ENCODE measurements around the gene GRM7.

Gene GRM7

DNA sequence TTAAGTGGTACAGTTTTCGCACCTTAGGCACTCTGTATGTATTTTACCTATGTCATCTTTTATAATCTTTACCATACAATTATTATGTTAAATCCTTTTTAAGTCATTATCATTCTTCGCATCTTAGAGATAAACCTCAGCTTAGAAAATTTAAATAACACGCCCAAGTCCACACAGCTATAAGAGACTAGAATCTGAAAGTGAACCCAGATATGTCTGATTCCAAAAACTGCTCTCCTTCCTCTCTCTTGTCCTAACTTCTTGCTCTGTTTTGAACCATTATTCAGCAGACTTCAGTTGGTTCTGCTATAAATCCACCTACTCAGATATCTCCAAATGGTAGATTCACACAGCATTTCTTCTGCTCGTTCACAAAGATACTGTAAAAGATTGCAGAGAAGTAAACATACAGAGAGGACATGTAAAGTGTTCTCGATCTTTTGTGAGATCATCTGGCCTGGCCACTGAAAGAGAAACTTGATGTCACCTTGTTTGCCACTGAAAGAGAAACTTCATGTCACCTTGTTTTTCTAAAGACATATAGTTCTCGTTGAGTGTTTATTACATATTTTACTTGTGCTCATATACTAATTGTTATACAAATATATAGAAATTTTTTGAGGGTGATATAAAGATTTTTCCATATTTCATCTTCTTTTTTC lies 533.2 kb downstream of the GRM7 start:
- Histone ChIP-seq H3K4me1 (ENCODE audit: control insufficient read depth, insufficient read depth, low read length) (no peaks in the 10 kb centered on the region), H3K4me3 (ENCODE audit: low read depth, low read length) (no peak overlapping the region), H3K27ac (ENCODE audit: low read depth, low read length) (no peak overlapping the region), H3K9me3 (ENCODE audit: control insufficient read depth, insufficient read depth, low read length) (no peaks in the 10 kb centered on the region), H3K36me3 (ENCODE audit: control insufficient read depth, insufficient read depth, low read length) (no peaks in the 10 kb centered on the region), H3K27me3 (ENCODE audit: control insufficient read depth, insufficient read depth, low read length) (no peaks in the 10 kb centered on the region), H3K9ac (ENCODE audit: low read depth, low read length) (no peak overlapping the region)

DNA sequence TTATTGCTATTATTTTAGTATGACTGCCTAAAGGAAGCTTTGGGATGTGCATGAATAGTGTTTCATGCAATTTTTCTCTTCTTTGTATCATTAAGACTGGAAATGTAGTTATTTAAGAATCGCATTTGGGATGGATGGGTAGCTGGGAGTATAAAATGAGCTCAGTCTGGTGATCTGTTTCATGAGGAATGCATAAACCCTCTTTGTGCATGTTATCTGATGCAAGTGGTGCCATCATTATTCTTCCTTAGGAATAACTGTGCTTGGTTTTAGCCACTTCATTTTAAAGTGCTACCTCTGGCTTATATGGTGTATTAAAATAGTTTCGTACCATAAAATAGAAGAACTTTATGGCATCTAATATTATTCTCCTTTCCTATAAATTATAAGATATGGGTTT lies 535.6 kb downstream of the GRM7 start:
- Histone ChIP-seq H3K9me3 (ENCODE audit: control insufficient read depth, insufficient read depth, low read length) (no peaks in the 10 kb centered on the region), H3K4me3 (ENCODE audit: low read depth, low read length) (no peak overlapping the region), H3K4me1 (ENCODE audit: control insufficient read depth, insufficient read depth, low read length) (no peaks in the 10 kb centered on the region), H3K36me3 (ENCODE audit: control insufficient read depth, insufficient read depth, low read length) (no peaks in the 10 kb centered on the region), H3K27me3 (ENCODE audit: control insufficient read depth, insufficient read depth, low read length) (no peaks in the 10 kb centered on the region), H3K27ac (ENCODE audit: low read depth, low read length) (no peak overlapping the region), H3K9ac (ENCODE audit: low read depth, low read length) (no peak overlapping the region)

GRCh38 chr3:7397097-7397496 lies 536.2 kb downstream of the GRM7 start:
- Histone ChIP-seq H3K27ac (ENCODE audit: low read depth, low read length) (no peak overlapping the region), H3K36me3 (ENCODE audit: control insufficient read depth, insufficient read depth, low read length) (no peaks in the 10 kb centered on the region), H3K4me1 (ENCODE audit: control insufficient read depth, insufficient read depth, low read length) (no peaks in the 10 kb centered on the region), H3K9ac (ENCODE audit: low read depth, low read length) (no peak overlapping the region), H3K27me3 (ENCODE audit: control insufficient read depth, insufficient read depth, low read length) (no peaks in the 10 kb centered on the region), H3K9me3 (ENCODE audit: control insufficient read depth, insufficient read depth, low read length) (no peaks in the 10 kb centered on the region), H3K4me3 (ENCODE audit: low read depth, low read length) (no peak overlapping the region)

- no peak overlapping the region for H3K27ac ChIP-seq (ENCODE audit: low read depth, low read length)
- no peaks in the 10 kb centered on the region for H3K9me3 ChIP-seq (ENCODE audit: control insufficient read depth, insufficient read depth, low read length)
- H3K4me1 ChIP-seq (ENCODE audit: control insufficient read depth, insufficient read depth, low read length) = no peaks in the 10 kb centered on the region
- H3K36me3 ChIP-seq (ENCODE audit: control insufficient read depth, insufficient read depth, low read length) = no peaks in the 10 kb centered on the region
- H3K9ac ChIP-seq (ENCODE audit: low read depth, low read length) = no peak overlapping the region
- no peaks in the 10 kb centered on the region for H3K27me3 ChIP-seq (ENCODE audit: control insufficient read depth, insufficient read depth, low read length)
- no peak overlapping the region for H3K4me3 ChIP-seq (ENCODE audit: low read depth, low read length)
Observed at GRCh38 chr3:7400360-7400759, 539.4 kb downstream of the GRM7 start.

- Histone ChIP-seq H3K27ac (ENCODE audit: low read depth, low read length) (no peak overlapping the region), H3K4me1 (ENCODE audit: control insufficient read depth, insufficient read depth, low read length) (no peaks in the 10 kb centered on the region), H3K4me3 (ENCODE audit: low read depth, low read length) (no peak overlapping the region), H3K36me3 (ENCODE audit: control insufficient read depth, insufficient read depth, low read length) (no peaks in the 10 kb centered on the region), H3K27me3 (ENCODE audit: control insufficient read depth, insufficient read depth, low read length) (no peaks in the 10 kb centered on the region), H3K9ac (ENCODE audit: low read depth, low read length) (no peak overlapping the region), H3K9me3 (ENCODE audit: control insufficient read depth, insufficient read depth, low read length) (no peaks in the 10 kb centered on the region)
Observed at GRCh38 chr3:7401418-7401817, 540.5 kb downstream of the GRM7 start.

- no peak overlapping the region for H3K27ac ChIP-seq (ENCODE audit: low read depth, low read length)
- no peak overlapping the region for H3K9ac ChIP-seq (ENCODE audit: low read depth, low read length)
- H3K36me3 ChIP-seq (ENCODE audit: control insufficient read depth, insufficient read depth, low read length) = no peaks in the 10 kb centered on the region
- H3K27me3 ChIP-seq (ENCODE audit: control insufficient read depth, insufficient read depth, low read length) = no peaks in the 10 kb centered on the region
- H3K4me1 ChIP-seq (ENCODE audit: control insufficient read depth, insufficient read depth, low read length) = no peaks in the 10 kb centered on the region
- H3K9me3 ChIP-seq (ENCODE audit: control insufficient read depth, insufficient read depth, low read length) = no peaks in the 10 kb centered on the region
- H3K4me3 ChIP-seq (ENCODE audit: low read depth, low read length) = no peak overlapping the region
Observed at GRCh38 chr3:7407107-7407506, 546.2 kb downstream of the GRM7 start.

DNA sequence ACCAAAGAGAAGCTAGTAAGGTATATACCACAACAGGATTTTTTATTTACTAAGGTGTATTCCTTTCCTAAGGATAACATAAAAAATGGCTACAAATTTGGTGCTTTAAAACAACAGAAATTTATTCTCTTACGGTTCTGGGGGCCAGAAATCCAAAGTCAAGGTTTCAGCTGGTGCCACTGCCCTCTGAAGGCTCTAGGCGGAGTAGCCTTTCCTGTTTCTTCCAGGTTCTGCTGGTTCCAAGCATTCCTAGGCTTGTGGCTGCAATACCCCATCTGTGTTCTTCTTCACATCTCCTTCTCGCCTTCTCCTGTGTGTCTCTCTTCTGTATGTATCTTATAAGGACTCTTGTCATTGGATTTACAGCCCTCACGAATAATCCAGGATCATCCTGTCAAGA lies 549.9 kb downstream of the GRM7 start:
- Histone ChIP-seq H3K36me3 (ENCODE audit: control insufficient read depth, insufficient read depth, low read length) (no peaks in the 10 kb centered on the region), H3K27ac (ENCODE audit: low read depth, low read length) (no peak overlapping the region), H3K9me3 (ENCODE audit: control insufficient read depth, insufficient read depth, low read length) (no peaks in the 10 kb centered on the region), H3K27me3 (ENCODE audit: control insufficient read depth, insufficient read depth, low read length) (no peaks in the 10 kb centered on the region), H3K9ac (ENCODE audit: low read depth, low read length) (no peak overlapping the region), H3K4me1 (ENCODE audit: control insufficient read depth, insufficient read depth, low read length) (no peaks in the 10 kb centered on the region), H3K4me3 (ENCODE audit: low read depth, low read length) (no peak overlapping the region)

DNA sequence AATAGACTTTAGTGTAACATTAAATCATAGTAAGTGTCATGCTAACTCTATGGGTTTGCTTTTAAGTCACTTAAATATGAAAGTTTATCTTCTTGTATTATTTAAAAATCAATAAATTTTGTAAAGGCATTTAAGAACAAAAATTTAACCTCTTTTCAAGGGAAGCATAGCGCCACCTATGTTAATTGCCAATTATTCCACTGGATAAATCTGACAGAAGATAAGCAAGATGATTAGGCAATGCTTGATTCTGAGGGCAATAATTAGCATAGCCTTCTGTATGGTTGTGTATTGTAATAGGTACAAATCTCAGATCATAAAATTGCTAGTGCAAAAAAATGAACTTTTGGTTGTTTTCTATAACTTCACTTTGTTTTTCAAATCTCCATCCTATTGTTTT lies 560.1 kb downstream of the GRM7 start:
- Histone ChIP-seq H3K36me3 (ENCODE audit: control insufficient read depth, insufficient read depth, low read length) (no peaks in the 10 kb centered on the region), H3K9me3 (ENCODE audit: control insufficient read depth, insufficient read depth, low read length) (no peaks in the 10 kb centered on the region), H3K27ac (ENCODE audit: low read depth, low read length) (no peak overlapping the region), H3K9ac (ENCODE audit: low read depth, low read length) (no peak overlapping the region), H3K27me3 (ENCODE audit: control insufficient read depth, insufficient read depth, low read length) (no peaks in the 10 kb centered on the region), H3K4me3 (ENCODE audit: low read depth, low read length) (no peak overlapping the region), H3K4me1 (ENCODE audit: control insufficient read depth, insufficient read depth, low read length) (no peaks in the 10 kb centered on the region; the same call in 1 of the 2 replicates)

DNA sequence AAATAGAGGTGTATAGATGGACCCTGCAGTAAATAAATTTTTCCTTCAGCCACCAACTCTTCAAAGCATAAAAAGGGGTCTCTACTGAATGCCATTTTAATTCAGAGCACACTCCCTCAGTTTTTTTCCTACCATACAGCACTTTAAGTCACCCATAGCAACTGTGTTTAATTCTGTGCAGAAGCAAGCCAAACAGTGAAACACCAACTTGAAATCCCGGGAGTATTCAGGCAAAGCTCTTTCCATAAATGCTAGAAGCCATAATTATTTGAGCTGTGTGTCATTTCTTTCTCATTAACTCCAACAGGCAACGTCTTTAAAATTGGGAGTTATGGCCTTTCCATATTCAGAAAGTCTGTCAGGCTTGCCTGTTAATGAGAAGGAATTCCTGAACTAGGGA lies 562.1 kb downstream of the GRM7 start:
- no peaks in the 10 kb centered on the region for H3K9me3 ChIP-seq (ENCODE audit: control insufficient read depth, insufficient read depth, low read length)

DNA sequence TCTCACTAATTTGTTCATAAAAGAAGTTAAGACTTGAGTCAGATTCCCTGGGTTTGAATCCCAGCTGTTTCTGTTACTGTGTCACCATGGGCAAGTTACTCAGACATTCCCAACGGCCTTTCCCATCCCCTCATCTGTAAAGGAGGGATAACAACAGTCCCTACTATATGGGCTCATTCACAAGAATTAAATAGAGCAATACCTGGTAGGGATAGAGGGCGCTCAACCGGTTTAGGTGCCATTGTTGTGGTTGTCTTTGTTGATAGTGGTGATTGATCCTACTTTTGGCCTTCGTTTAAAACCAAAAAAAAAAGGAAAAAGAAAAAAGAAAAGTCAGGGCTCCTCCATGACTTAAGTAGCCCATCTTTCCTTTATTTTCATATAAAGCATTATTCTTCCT lies 563.1 kb downstream of the GRM7 start:
- H3K36me3 ChIP-seq (ENCODE audit: control insufficient read depth, insufficient read depth, low read length) = no peaks in the 10 kb centered on the region
- no peak overlapping the region for H3K27ac ChIP-seq (ENCODE audit: low read depth, low read length)
- no peak overlapping the region for H3K4me3 ChIP-seq (ENCODE audit: low read depth, low read length)
- H3K27me3 ChIP-seq (ENCODE audit: control insufficient read depth, insufficient read depth, low read length) = no peaks in the 10 kb centered on the region
- no peak overlapping the region for H3K9ac ChIP-seq (ENCODE audit: low read depth, low read length)
- H3K9me3 ChIP-seq (ENCODE audit: control insufficient read depth, insufficient read depth, low read length) = no peaks in the 10 kb centered on the region
- no peaks in the 10 kb centered on the region; the same call in 1 of the 2 replicates for H3K4me1 ChIP-seq (ENCODE audit: control insufficient read depth, insufficient read depth, low read length)

More for the DNA sequence above, 562.1 kb downstream of the GRM7 start:
- Histone ChIP-seq H3K4me3 (ENCODE audit: low read depth, low read length) (no peak overlapping the region), H3K9ac (ENCODE audit: low read depth, low read length) (no peak overlapping the region), H3K4me1 (ENCODE audit: control insufficient read depth, insufficient read depth, low read length) (no peaks in the 10 kb centered on the region; the same call in 1 of the 2 replicates), H3K27me3 (ENCODE audit: control insufficient read depth, insufficient read depth, low read length) (no peaks in the 10 kb centered on the region), H3K36me3 (ENCODE audit: control insufficient read depth, insufficient read depth, low read length) (no peaks in the 10 kb centered on the region), H3K27ac (ENCODE audit: low read depth, low read length) (no peak overlapping the region)

- Histone ChIP-seq H3K4me1 (ENCODE audit: control insufficient read depth, insufficient read depth, low read length) (no peaks in the 10 kb centered on the region), H3K9me3 (ENCODE audit: control insufficient read depth, insufficient read depth, low read length) (0 out of 2 replicates have a peak, but pooled peaks cover 4% of the 10 kb centered on the region), H3K4me3 (ENCODE audit: low read depth, low read length) (no peak overlapping the region), H3K27ac (ENCODE audit: low read depth, low read length) (no peak overlapping the region), H3K9ac (ENCODE audit: low read depth, low read length) (no peak overlapping the region), H3K36me3 (ENCODE audit: control insufficient read depth, insufficient read depth, low read length) (no peaks in the 10 kb centered on the region), H3K27me3 (ENCODE audit: control insufficient read depth, insufficient read depth, low read length) (no peaks in the 10 kb centered on the region)
Observed at GRCh38 chr3:7428206-7428718, 567.3 kb downstream of the GRM7 start.

Measured in HUES48 (cell line).